MM.1S (cell line): ENCODE data around the gene RHBDD1.

Experiments used
- DNase-seq: peaks from one replicate; pipeline ENCODE4 v3.0.0-alpha.2; 2015
- H2AFZ ChIP-seq: fragments of 300-600 bp; sonication (generic); 2 replicates; pipeline ENCODE4 v1.6.0; 2016; ENCODE audit warnings: antibody characterized with exemption, low read length
- H3F3A ChIP-seq: fragments of 300-600 bp; sonication (generic); 2 replicates; pipeline ENCODE4 v1.6.1; 2016; ENCODE audit warnings: mild to moderate bottlenecking, antibody characterized with exemption, low read length, moderate library complexity, mixed read lengths; ENCODE audit not compliant: insufficient read depth
- H3K27ac ChIP-seq: fragments of 300-600 bp; sonication (generic); 2 replicates; pipeline ENCODE4 v1.5.1; 2016; ENCODE audit warnings: mild to moderate bottlenecking, low read length
- H3K27me3 ChIP-seq: fragments of 300-600 bp; sonication (generic); replicated peaks from 2 replicates; pipeline ENCODE4 v1.6.0; 2016; ENCODE audit warnings: low read length; ENCODE audit not compliant: insufficient read depth
- H3K36me3 ChIP-seq: fragments of 300-600 bp; sonication (generic); replicated peaks from 2 replicates; pipeline ENCODE4 v1.6.1; 2016; ENCODE audit warnings: mild to moderate bottlenecking, low read length, mixed read lengths; ENCODE audit not compliant: insufficient read depth
- H3K4me1 ChIP-seq: fragments of 300-600 bp; sonication (generic); 2 replicates; pipeline ENCODE4 v1.6.1; 2016; ENCODE audit warnings: low read length, mixed read lengths
- H3K4me2 ChIP-seq: fragments of 300-600 bp; sonication (generic); 2 replicates; pipeline ENCODE4 v1.6.0; 2016; ENCODE audit warnings: low read depth, low read length
- H3K4me3 ChIP-seq: fragments of 300-600 bp; sonication (generic); 2 replicates; pipeline ENCODE4 v1.5.1; 2016; ENCODE audit warnings: low read length, mixed read lengths
- H3K79me2 ChIP-seq: fragments of 300-600 bp; sonication (generic); 2 replicates; pipeline ENCODE4 v1.6.1; 2016; ENCODE audit warnings: mixed run types, low read length, mixed read lengths
- H3K9ac ChIP-seq: fragments of 300-600 bp; sonication (generic); 2 replicates; pipeline ENCODE4 v1.6.1; 2016; ENCODE audit warnings: low read length, mixed read lengths
- H3K9me2 ChIP-seq: fragments of 300-600 bp; sonication (generic); replicated peaks from 2 replicates; pipeline ENCODE4 v1.6.1; 2016; ENCODE audit warnings: mild to moderate bottlenecking, low read length, mixed read lengths; ENCODE audit not compliant: insufficient read depth
- H3K9me3 ChIP-seq: fragments of 300-600 bp; sonication (generic); replicated peaks from 2 replicates; pipeline ENCODE4 v1.6.1; 2016; ENCODE audit warnings: mild to moderate bottlenecking, low read length, mixed read lengths; ENCODE audit not compliant: insufficient read depth
- H4K20me1 ChIP-seq: fragments of 300-600 bp; sonication (generic); 2 replicates; pipeline ENCODE4 v1.6.1; 2016; ENCODE audit warnings: mild to moderate bottlenecking, low read length, moderate library complexity, mixed read lengths; ENCODE audit not compliant: insufficient read depth
- EZH2 ChIP-seq: fragments of 300-600 bp; sonication (generic); optimal IDR thresholded peaks from 2 replicates; pipeline ENCODE3; 2017; ENCODE audit warnings: low read depth, mild to moderate bottlenecking, antibody characterized with exemption, low read length, mixed read lengths
- EZH2phosphoT487 ChIP-seq: fragments of 300-600 bp; sonication (generic); IDR thresholded peaks from 2 replicates; pipeline ENCODE4 v1.6.1; 2018; ENCODE audit warnings: antibody characterized with exemption, low read length
- TF ChIP-seq, protein P1 (sequence below): fragments of 300-600 bp; sonication (generic); IDR thresholded peaks from 2 replicates; pipeline ENCODE4 v1.5.1; 2016; ENCODE audit warnings: antibody characterized with exemption, low read length, mixed read lengths

Gene RHBDD1

DNA sequence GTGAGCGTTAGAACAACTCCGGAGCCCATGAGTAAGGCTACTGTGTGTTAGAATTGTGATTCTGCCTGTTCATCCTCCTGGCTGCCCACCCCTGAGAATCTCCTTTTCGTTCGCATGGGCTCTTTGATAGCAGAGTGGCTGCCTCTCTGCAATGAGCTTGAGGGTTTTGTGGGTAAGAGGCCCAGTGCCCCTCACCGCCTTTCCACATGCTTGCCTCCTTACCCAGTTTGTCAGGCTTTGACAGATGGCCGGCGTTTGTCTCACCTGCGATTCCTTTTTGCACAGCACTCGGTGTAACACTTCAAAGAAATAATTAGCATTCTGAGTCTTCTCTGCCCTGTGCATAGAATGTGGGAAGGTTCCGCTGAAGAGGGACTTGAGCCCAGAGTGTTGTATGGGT, 138.0 kb downstream of the RHBDD1 start:
- peaks cover 18% of the 10 kb centered on the region for H3K4me1 ChIP-seq
- H3K36me3 ChIP-seq, result no peaks in the 10 kb centered on the region
- H3K27me3 ChIP-seq, result no peaks in the 10 kb centered on the region
- H3F3A ChIP-seq, result peaks cover 24% of the 10 kb centered on the region
- no peak overlapping the region for H2AFZ ChIP-seq
- peaks cover 17% of the 10 kb centered on the region; the same call in 1 of the 2 replicates for H3K79me2 ChIP-seq
- H3K9ac ChIP-seq, result no peak overlapping the region
- H3K9me2 ChIP-seq, result no peaks in the 10 kb centered on the region
- no peak for DNase-seq
- TF ChIP-seq, protein P1, sequence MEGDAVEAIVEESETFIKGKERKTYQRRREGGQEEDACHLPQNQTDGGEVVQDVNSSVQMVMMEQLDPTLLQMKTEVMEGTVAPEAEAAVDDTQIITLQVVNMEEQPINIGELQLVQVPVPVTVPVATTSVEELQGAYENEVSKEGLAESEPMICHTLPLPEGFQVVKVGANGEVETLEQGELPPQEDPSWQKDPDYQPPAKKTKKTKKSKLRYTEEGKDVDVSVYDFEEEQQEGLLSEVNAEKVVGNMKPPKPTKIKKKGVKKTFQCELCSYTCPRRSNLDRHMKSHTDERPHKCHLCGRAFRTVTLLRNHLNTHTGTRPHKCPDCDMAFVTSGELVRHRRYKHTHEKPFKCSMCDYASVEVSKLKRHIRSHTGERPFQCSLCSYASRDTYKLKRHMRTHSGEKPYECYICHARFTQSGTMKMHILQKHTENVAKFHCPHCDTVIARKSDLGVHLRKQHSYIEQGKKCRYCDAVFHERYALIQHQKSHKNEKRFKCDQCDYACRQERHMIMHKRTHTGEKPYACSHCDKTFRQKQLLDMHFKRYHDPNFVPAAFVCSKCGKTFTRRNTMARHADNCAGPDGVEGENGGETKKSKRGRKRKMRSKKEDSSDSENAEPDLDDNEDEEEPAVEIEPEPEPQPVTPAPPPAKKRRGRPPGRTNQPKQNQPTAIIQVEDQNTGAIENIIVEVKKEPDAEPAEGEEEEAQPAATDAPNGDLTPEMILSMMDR, result no peak
- TF ChIP-seq EZH2, result no peak
- TF ChIP-seq EZH2phosphoT487, result no peak
- H3K9me3 ChIP-seq, result no peaks in the 10 kb centered on the region
- H3K4me2 ChIP-seq, result no peak overlapping the region
- H3K4me3 ChIP-seq, result no peak overlapping the region
- H3K27ac ChIP-seq, result no peak overlapping the region
- no peaks in the 10 kb centered on the region for H4K20me1 ChIP-seq

DNA sequence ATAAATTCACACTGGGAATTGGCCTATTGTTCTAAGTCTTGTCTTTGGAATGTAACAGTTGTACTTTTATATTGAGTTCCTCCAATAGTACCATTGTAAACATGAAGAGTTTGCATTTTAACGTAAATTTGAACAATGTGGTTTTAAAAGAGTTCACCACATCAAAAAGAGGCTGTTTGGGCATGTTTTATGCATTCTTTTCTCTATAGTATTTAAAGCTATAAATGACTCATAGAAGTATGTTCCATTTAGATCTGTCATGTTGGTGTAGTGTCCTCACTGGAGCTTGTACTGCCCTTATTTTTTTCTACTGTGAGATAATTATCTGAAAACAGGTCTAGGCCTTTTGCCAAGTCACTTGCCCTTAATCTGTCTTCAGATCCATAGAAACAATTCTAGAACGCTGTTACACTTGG, 141.9 kb downstream of the RHBDD1 start:
- Histone ChIP-seq H3K4me2 (no peak overlapping the region), H3F3A (no peaks in the 10 kb centered on the region), H3K9me2 (no peaks in the 10 kb centered on the region), H2AFZ (no peak overlapping the region), H3K79me2 (peaks cover 11% of the 10 kb centered on the region; the same call in 1 of the 2 replicates), H3K4me1 (peaks cover 10% of the 10 kb centered on the region; the same call in 1 of the 2 replicates), H3K27me3 (no peaks in the 10 kb centered on the region), H3K9me3 (no peaks in the 10 kb centered on the region), H3K4me3 (no peak overlapping the region), H3K9ac (no peak overlapping the region), H3K27ac (no peak overlapping the region), H4K20me1 (no peaks in the 10 kb centered on the region), H3K36me3 (no peaks in the 10 kb centered on the region)
- no peak for DNase-seq
- TF ChIP-seq, protein P1, result no peak
- TF ChIP-seq EZH2phosphoT487 (no peak), EZH2 (no peak)

DNA sequence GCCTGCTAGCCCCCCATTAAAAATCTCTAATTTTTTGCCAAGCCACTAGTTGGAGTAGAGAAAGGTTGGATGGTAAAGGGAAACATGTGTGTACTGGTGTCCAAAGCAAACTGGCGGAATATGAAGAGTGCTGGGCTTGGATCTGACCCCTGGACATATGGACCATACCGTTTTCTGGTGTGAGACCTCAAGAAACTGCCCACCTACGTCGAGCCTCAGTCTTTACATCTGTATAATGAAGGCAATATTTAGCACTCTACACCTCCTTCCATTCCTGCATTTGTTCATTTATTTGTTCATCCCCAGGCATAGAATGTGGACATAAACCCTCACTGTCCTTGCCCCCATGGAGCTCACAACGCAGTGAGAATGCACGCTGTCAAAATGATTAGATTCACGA, 142.4 kb downstream of the RHBDD1 start:
- no peak for DNase-seq
- no peak overlapping the region for H2AFZ ChIP-seq
- H3K27me3 ChIP-seq, result no peaks in the 10 kb centered on the region
- TF ChIP-seq EZH2phosphoT487 (no peak), EZH2 (no peak)
- TF ChIP-seq, protein P1, result no peak
- H3K4me2 ChIP-seq, result no peak overlapping the region
- no peaks in the 10 kb centered on the region for H3K9me2 ChIP-seq
- no peaks in the 10 kb centered on the region for H4K20me1 ChIP-seq
- no peaks in the 10 kb centered on the region for H3F3A ChIP-seq
- no peak overlapping the region for H3K9ac ChIP-seq
- H3K4me1 ChIP-seq, result peaks cover 10% of the 10 kb centered on the region; the same call in 1 of the 2 replicates
- H3K9me3 ChIP-seq, result no peaks in the 10 kb centered on the region
- H3K36me3 ChIP-seq, result no peaks in the 10 kb centered on the region
- no peak overlapping the region for H3K27ac ChIP-seq
- no peak overlapping the region for H3K4me3 ChIP-seq
- H3K79me2 ChIP-seq, result peaks cover 5% of the 10 kb centered on the region; the same call in 1 of the 2 replicates
